B cell (primary cell): ENCODE data around the gene ART4. TPM values are rescaled to one million over a fixed set of nuclear protein-coding genes. Genes with fewer than 3 reads are reported as not detected.

Experiments used
- ATAC-seq: fragments of 200-7000 bp; cut with Tn5 transposase; one replicate; pipeline ENCODE4 v1.10.0; 2021; ENCODE audit warnings: low read depth, mild to moderate bottlenecking, moderate number of reproducible peaks, moderate library complexity
- CTCF ChIA-PET: fragments of 350-600 bp; sonication (Branson Sonifier 250); formaldehyde crosslinking; loops from one replicate; lab custom pipeline; 2021; ENCODE audit warnings: antibody characterized with exemption, inconsistent platforms; lab: Charles Lee
- POLR2A ChIA-PET: fragments of 350-600 bp; sonication (Branson Sonifier 250); formaldehyde crosslinking; loops from one replicate; lab custom pipeline; 2021; ENCODE audit warnings: antibody characterized with exemption; lab: Charles Lee
- DNase-seq: peaks from one replicate; pipeline ENCODE4 v3.0.0; 2013
- H2AFZ ChIP-seq: 2 replicates; pipeline ENCODE4 v1.6.1; 2012; ENCODE audit warnings: mild to moderate bottlenecking, low read depth, low read length; ENCODE audit not compliant: insufficient read depth, poor library complexity, severe bottlenecking
- H3K27ac ChIP-seq, 2 donors: 1 replicate in 1 of 2; 2 replicates in 1 of 2; pipeline ENCODE4 v1.5.1; 2012 to 2013; ENCODE audit warnings: low read length in 2 of 2, mild to moderate bottlenecking in 2 of 2, moderate library complexity in 1 of 2
- H3K27me3 ChIP-seq, 4 experiments: fragments of 200-600 bp in 1 of 4; sonication (generic) in 1 of 4; replicated peaks in 1 of 4; 1 replicate in 2 of 4; 2 replicates in 2 of 4; pipeline versions ENCODE4 v1.6.1 to v1.7.0; 2013 to 2016; ENCODE audit warnings: low read length in 3 of 4, mild to moderate bottlenecking in 2 of 4, mixed read lengths in 1 of 4, moderate library complexity in 1 of 4; ENCODE audit not compliant: insufficient read depth in 4 of 4, control insufficient read depth in 3 of 4; ENCODE audit errors: control extremely low read depth in 1 of 4
- H3K36me3 ChIP-seq, 2 experiments: replicated peaks in 1 of 2; 1 replicate in 1 of 2; 2 replicates in 1 of 2; pipeline versions ENCODE4 v1.6.1 to v1.7.1; 2013; ENCODE audit warnings: low read length in 1 of 2; ENCODE audit not compliant: insufficient read depth in 2 of 2, control insufficient read depth in 1 of 2; ENCODE audit errors: control extremely low read depth in 1 of 2, extremely low read depth in 1 of 2
- H3K4me1 ChIP-seq, 2 donors: fragments of 200-600 bp in 1 of 2; sonication (generic) in 1 of 2; 1 replicate in 1 of 2; 2 replicates in 1 of 2; pipeline versions ENCODE4 v1.5.1 to v1.6.1; 2013 to 2017; ENCODE audit warnings: low read length in 2 of 2; ENCODE audit not compliant: control insufficient read depth in 2 of 2, insufficient read depth in 2 of 2
- H3K4me2 ChIP-seq: replicated peaks from 2 replicates; pipeline ENCODE3; 2012; ENCODE audit warnings: mild to moderate bottlenecking, low read depth, low read length; ENCODE audit not compliant: poor library complexity, severe bottlenecking
- H3K4me3 ChIP-seq, 5 experiments: fragments of 200-600 bp in 1 of 5; sonication (generic) in 1 of 5; 1 replicate in 3 of 5; 2 replicates in 2 of 5; pipeline versions ENCODE4 v1.5.1 to v1.7.0; 2011 to 2016; ENCODE audit warnings: low read length in 4 of 5, mild to moderate bottlenecking in 4 of 5, low read depth in 2 of 5, control low read depth in 1 of 5, moderate library complexity in 1 of 5; ENCODE audit not compliant: insufficient read depth in 1 of 5; ENCODE audit errors: control extremely low read depth in 1 of 5, extremely low read depth in 1 of 5
- H3K79me2 ChIP-seq: fragments of 200-600 bp; sonication (generic); one replicate; pipeline ENCODE4 v1.6.0; 2016; ENCODE audit warnings: low read length; ENCODE audit not compliant: control insufficient read depth, insufficient read depth
- H3K9ac ChIP-seq: fragments of 200-600 bp; sonication (generic); 2 replicates; pipeline ENCODE4 v1.6.1; 2017; ENCODE audit warnings: mild to moderate bottlenecking, low read length, moderate library complexity
- H3K9me3 ChIP-seq, 3 donors: one replicate each; pipeline versions ENCODE4 v1.6.1 to v1.7.1; 2013; ENCODE audit warnings: low read length in 2 of 3; ENCODE audit not compliant: control insufficient read depth in 2 of 3, insufficient read depth in 1 of 3; ENCODE audit errors: control extremely low read depth in 1 of 3
- H4K20me1 ChIP-seq: 2 replicates; pipeline ENCODE4 v1.6.0; 2012; ENCODE audit warnings: mild to moderate bottlenecking, low read length; ENCODE audit not compliant: insufficient read depth, control insufficient read depth, poor library complexity, severe bottlenecking
- H3K27ac Mint-ChIP-seq: one replicate; pipeline ENCODE4 v1.8.0; 2021; ENCODE audit warnings: mixed read lengths
- H3K27me3 Mint-ChIP-seq: one replicate; pipeline ENCODE4 v1.8.0; 2021; ENCODE audit warnings: mixed read lengths
- H3K4me1 Mint-ChIP-seq: one replicate; pipeline ENCODE4 v1.8.0; 2021; ENCODE audit warnings: mixed read lengths
- H3K4me3 Mint-ChIP-seq: one replicate; pipeline ENCODE4 v1.8.0; 2021; ENCODE audit warnings: mixed read lengths
- H3K9me3 Mint-ChIP-seq: one replicate; pipeline ENCODE4 v1.8.0; 2022; ENCODE audit warnings: mixed read lengths; ENCODE audit not compliant: insufficient read depth
- CTCF ChIP-seq: fragments of 200-600 bp; IDR thresholded peaks from one replicate; pipeline ENCODE4 v1.8.0; 2022; ENCODE audit warnings: antibody characterized with exemption, mild to moderate bottlenecking
- EZH2 ChIP-seq: IDR thresholded peaks from 2 replicates; pipeline ENCODE4 v1.6.1; 2012; ENCODE audit warnings: borderline replicate concordance, low read depth, mild to moderate bottlenecking, moderate library complexity, low read length; ENCODE audit not compliant: insufficient read depth, poor library complexity, severe bottlenecking
- WGBS: methylation state at CpG from one replicate; pipeline ENCODE4 v1.1.5; 2013; ENCODE audit warnings: missing lambda C conversion rate; ENCODE audit not compliant: insufficient coverage; 5-methylcytosine and 5-hydroxymethylcytosine counted together
- intact Hi-C: fragments of 100-400 bp; cut with micrococcal nuclease; formaldehyde crosslinking; loops from one replicate; pipeline ENCODE4 v1.10.0; 2022
- polyA plus RNA-seq: library from polyadenylated mRNA; depleted of rRNA; stranded (reverse); fragments of >200 nt; gene quantifications from 2 replicates; pipeline ENCODE4 v1.2.3, GENCODE V29; 2012
- total RNA-seq, 2 donors: library from RNA; stranded (reverse); fragments of 120-200 nt in 1 of 2; gene quantifications; 1 replicate in 1 of 2; 2 replicates in 1 of 2; pipeline versions ENCODE4 v1.2.3 to v1.2.4, GENCODE V29; 2013 to 2022

Gene ART4
- total and polyA plus RNA-seq, 2 donors (not counting 1 experiment from before 2014, with no cell fraction given) = not detected

GRCh38 chr12:14825256-14825655 is 18.1 kb downstream of the ART4 start:
- CTCF ChIA-PET = interaction anchor here (1.1 kb wide), 1 partner anchor 170 kb away, joined by 4 read pairs; no protein-coding TSS in a partner anchor
- no peak for TF ChIP-seq CTCF
- no peak for TF ChIP-seq EZH2
- H3K9me3 ChIP-seq = no peaks in the 10 kb centered on the region
- POLR2A ChIA-PET = no interaction called here
- no peaks in the 10 kb centered on the region for H3K79me2 ChIP-seq
- ATAC-seq (no peak), DNase-seq (no peak)
- H3K27ac ChIP-seq = no peak overlapping the region
- peaks cover 4% of the 10 kb centered on the region for H3K27me3 Mint-ChIP-seq
- no peaks in the 10 kb centered on the region for H3K27me3 ChIP-seq
- no peak overlapping the region for H2AFZ ChIP-seq
- no peak overlapping the region for H3K27ac Mint-ChIP-seq
- H3K4me1 Mint-ChIP-seq = no peaks in the 10 kb centered on the region
- no peaks in the 10 kb centered on the region for H4K20me1 ChIP-seq
- intact Hi-C loops = no loop called here
- no peaks in the 10 kb centered on the region for H3K4me1 ChIP-seq
- no peaks in the 10 kb centered on the region for H3K9me3 Mint-ChIP-seq
- H3K36me3 ChIP-seq = no peaks in the 10 kb centered on the region
- H3K4me3 ChIP-seq = no peak overlapping the region
- H3K9ac ChIP-seq = no peak overlapping the region
- no peak overlapping the region for H3K4me3 Mint-ChIP-seq
- H3K4me2 ChIP-seq = no peak overlapping the region

GRCh38 chr12:14824012-14824634 is 19.2 kb downstream of the ART4 start:
- H3K4me3 Mint-ChIP-seq = no peak overlapping the region
- ATAC-seq = no peak
- Histone ChIP-seq H3K4me1 (no peaks in the 10 kb centered on the region), H3K79me2 (no peaks in the 10 kb centered on the region), H3K36me3 (no peaks in the 10 kb centered on the region), H4K20me1 (no peaks in the 10 kb centered on the region), H2AFZ (no peak overlapping the region), H3K27me3 (no peaks in the 10 kb centered on the region), H3K4me2 (no peak overlapping the region), H3K9me3 (no peaks in the 10 kb centered on the region), H3K27ac (no peak overlapping the region), H3K9ac (no peak overlapping the region), H3K4me3 (no peak overlapping the region)
- TF ChIP-seq CTCF (no peak), EZH2 (no peak)
- ChIA-PET CTCF (no interaction called here), POLR2A (no interaction called here)
- no peaks in the 10 kb centered on the region for H3K4me1 Mint-ChIP-seq
- peaks cover 4% of the 10 kb centered on the region for H3K27me3 Mint-ChIP-seq
- no peak for DNase-seq
- WGBS = no CpG with 5 or more reads among the region's 1 CpG
- no peaks in the 10 kb centered on the region for H3K9me3 Mint-ChIP-seq
- intact Hi-C loops = no loop called here
- H3K27ac Mint-ChIP-seq = no peak overlapping the region
